ENCODE results near the gene CTSF. TPM values are rescaled to one million over a fixed set of nuclear protein-coding genes. Genes with fewer than 3 reads are reported as not detected.

CTSF gene
- total RNA-seq, 1 experiment from 2014 or later = 4.9 TPM

DNA sequence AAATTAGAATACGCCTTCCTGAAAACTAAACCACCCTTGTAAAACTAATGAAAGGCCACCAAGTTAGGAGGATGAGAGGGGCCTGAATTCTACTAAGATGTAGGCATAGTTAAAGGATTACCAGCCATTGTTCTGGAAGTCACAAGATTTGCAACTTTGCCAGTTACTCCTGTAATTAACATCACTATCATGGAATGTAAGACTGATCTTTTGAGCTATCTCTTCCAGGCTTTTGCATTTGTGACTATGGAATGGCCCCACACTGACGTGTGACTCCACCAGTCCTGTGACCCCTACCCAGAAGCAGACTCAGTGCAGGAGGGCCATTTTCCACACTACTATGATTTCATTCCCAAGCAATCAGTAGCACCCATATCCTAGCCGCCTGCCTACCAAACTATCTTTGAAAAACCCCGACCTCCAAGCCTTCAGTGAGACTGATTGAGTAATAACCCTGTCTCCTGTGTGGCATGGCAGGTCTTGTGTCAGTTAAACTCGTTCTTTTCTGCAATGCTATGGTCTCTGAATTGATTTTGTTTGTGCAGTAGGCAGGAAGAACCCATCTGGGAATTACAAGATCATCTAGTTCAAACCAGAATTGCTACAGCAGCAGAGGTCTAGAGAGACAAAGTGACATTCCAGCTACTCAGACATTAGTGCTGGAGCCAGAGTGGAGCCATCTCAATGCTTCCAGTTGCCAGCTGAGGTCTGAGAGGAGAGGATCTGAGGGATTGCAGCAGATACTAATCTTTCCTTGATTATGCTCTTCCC lies 1.9 kb upstream of the CTSF start:
- TF ChIP-seq ZNF423 (CRISPR knock-in tag; IDR thresholded peaks at IDR 0.05) (no peak), TCF7 (CRISPR knock-in tag; IDR thresholded peaks at IDR 0.05; ENCODE audit: low read depth) (no peak), ZNF317 (CRISPR knock-in tag; IDR thresholded peaks at IDR 0.05; ENCODE audit: borderline replicate concordance, low read depth) (no peak)
- TF ChIP-seq, protein P1, sequence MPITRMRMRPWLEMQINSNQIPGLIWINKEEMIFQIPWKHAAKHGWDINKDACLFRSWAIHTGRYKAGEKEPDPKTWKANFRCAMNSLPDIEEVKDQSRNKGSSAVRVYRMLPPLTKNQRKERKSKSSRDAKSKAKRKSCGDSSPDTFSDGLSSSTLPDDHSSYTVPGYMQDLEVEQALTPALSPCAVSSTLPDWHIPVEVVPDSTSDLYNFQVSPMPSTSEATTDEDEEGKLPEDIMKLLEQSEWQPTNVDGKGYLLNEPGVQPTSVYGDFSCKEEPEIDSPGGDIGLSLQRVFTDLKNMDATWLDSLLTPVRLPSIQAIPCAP (CRISPR knock-in tag; IDR thresholded peaks at IDR 0.05) = no peak
- TF ChIP-seq, protein P2, sequence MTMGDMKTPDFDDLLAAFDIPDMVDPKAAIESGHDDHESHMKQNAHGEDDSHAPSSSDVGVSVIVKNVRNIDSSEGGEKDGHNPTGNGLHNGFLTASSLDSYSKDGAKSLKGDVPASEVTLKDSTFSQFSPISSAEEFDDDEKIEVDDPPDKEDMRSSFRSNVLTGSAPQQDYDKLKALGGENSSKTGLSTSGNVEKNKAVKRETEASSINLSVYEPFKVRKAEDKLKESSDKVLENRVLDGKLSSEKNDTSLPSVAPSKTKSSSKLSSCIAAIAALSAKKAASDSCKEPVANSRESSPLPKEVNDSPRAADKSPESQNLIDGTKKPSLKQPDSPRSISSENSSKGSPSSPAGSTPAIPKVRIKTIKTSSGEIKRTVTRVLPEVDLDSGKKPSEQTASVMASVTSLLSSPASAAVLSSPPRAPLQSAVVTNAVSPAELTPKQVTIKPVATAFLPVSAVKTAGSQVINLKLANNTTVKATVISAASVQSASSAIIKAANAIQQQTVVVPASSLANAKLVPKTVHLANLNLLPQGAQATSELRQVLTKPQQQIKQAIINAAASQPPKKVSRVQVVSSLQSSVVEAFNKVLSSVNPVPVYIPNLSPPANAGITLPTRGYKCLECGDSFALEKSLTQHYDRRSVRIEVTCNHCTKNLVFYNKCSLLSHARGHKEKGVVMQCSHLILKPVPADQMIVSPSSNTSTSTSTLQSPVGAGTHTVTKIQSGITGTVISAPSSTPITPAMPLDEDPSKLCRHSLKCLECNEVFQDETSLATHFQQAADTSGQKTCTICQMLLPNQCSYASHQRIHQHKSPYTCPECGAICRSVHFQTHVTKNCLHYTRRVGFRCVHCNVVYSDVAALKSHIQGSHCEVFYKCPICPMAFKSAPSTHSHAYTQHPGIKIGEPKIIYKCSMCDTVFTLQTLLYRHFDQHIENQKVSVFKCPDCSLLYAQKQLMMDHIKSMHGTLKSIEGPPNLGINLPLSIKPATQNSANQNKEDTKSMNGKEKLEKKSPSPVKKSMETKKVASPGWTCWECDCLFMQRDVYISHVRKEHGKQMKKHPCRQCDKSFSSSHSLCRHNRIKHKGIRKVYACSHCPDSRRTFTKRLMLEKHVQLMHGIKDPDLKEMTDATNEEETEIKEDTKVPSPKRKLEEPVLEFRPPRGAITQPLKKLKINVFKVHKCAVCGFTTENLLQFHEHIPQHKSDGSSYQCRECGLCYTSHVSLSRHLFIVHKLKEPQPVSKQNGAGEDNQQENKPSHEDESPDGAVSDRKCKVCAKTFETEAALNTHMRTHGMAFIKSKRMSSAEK (CRISPR knock-in tag; IDR thresholded peaks at IDR 0.05; ENCODE audit: borderline replicate concordance) = no peak
- Mint-ChIP-seq H3K27me3 (ENCODE audit: low read depth) (peaks cover 28% of the 10 kb centered on the region), H3K36me3 (peaks cover 21% of the 10 kb centered on the region), H3K4me3 (no peak overlapping the region), H3K27ac (peak overlapping the region; percentile 94), H3K4me1 (peaks cover 21% of the 10 kb centered on the region), H3K9me3 (peaks cover 22% of the 10 kb centered on the region)
- CTCF ChIA-PET = interaction anchor here (0.5 to 3.9 kb wide), 6 partner anchors 11 to 841 kb away, joined by 3 to 23 read pairs (median 4); partner anchors contain the start of genes CCDC87, CCS and RBM4B
- ATAC-seq (peak; percentile 70), DNase-seq (ENCODE audit: low spot score) (no peak)
- POLR2A ChIA-PET = no interaction called here

DNA sequence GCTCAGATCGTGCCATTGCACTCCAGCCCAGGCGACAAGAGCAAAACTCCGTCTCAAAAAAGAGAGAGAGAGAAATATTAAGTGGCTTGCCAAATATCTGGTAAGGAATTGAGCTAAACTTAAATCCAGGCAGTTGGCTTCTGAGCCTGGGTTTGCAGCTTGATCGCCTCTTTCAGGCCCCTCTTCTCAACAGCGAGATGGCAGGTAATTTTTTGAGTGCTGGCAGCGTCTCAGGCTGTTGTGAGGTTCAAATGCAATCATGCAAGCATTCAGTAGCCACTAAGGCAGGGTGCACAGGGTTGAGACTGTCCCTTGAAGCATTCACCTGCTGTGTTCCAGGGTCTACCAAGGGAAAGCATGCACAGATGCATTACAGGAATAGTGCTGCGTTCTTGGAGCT lies 670 bp upstream of the CTSF start:
- Mint-ChIP-seq H3K36me3 (peaks cover 9% of the 10 kb centered on the region), H3K4me1 (peaks cover 21% of the 10 kb centered on the region), H3K4me3 (no peak overlapping the region), H3K27ac (peak overlapping the region; percentile 48; the same call in 1 of the 2 replicates), H3K9me3 (peaks cover 10% of the 10 kb centered on the region), H3K27me3 (ENCODE audit: low read depth) (peaks cover 18% of the 10 kb centered on the region)
- ChIA-PET POLR2A (no interaction called here), CTCF (interaction anchor here (1.2 to 3.9 kb wide), 6 partner anchors 10 to 109 kb away, joined by 3 to 23 read pairs (median 5); partner anchors contain the start of genes CCDC87, CCS and RBM4B)
- DNase-seq (ENCODE audit: low spot score) (no peak), ATAC-seq (no peak)
- TF ChIP-seq ZNF219 (CRISPR knock-in tag; IDR thresholded peaks at IDR 0.05; ENCODE audit: borderline replicate concordance) (no peak), MXD4 (CRISPR knock-in tag; IDR thresholded peaks at IDR 0.05; ENCODE audit: borderline replicate concordance) (no peak)

DNA sequence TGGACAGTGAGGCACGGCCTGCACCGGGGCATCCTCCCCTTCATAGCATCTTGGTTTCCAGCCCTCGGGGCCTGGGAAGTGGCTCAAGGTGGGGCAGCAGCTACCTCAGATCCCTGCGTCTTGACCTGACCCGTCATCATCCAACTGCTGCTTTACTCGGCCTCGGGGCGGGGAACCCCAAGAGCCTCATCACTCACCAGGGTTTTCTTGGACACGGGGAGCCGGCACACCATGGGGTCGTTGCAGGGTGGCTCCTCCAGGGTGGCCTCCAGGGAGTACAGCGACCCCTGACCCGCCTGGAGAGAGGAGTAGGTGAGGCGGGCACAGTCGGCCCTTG lies 651 bp downstream of the CTSF start:
- H3K4me1 Mint-ChIP-seq = peaks cover 21% of the 10 kb centered on the region
- 0 out of 2 replicates have a peak, but pooled peaks cover 5% of the 10 kb centered on the region for H3K36me3 Mint-ChIP-seq
- H3K9me3 Mint-ChIP-seq = no peaks in the 10 kb centered on the region; the same call in 1 of the 2 replicates
- peaks cover 15% of the 10 kb centered on the region for H3K27me3 Mint-ChIP-seq (ENCODE audit: low read depth)
- no peak for ATAC-seq
- no peak for DNase-seq (ENCODE audit: low spot score)
- no peak overlapping the region for H3K27ac Mint-ChIP-seq
- H3K4me3 Mint-ChIP-seq = peak overlapping the region; percentile 16; the same call in 1 of the 2 replicates
- CTCF ChIA-PET = interaction anchor here (0.6 to 3.9 kb wide), 3 partner anchors 8 to 110 kb away, joined by 3 to 23 read pairs (median 18); partner anchors contain the start of genes CCDC87, CCS and RBM4B
- POLR2A ChIA-PET = no interaction called here
- TF ChIP-seq JUN (CRISPR knock-in tag; IDR thresholded peaks at IDR 0.05) (no peak), ZNF219 (CRISPR knock-in tag; IDR thresholded peaks at IDR 0.05; ENCODE audit: borderline replicate concordance) (no peak), OVOL2 (CRISPR knock-in tag; IDR thresholded peaks at IDR 0.05; ENCODE audit: borderline replicate concordance) (no peak), EMX1 (CRISPR knock-in tag; IDR thresholded peaks at IDR 0.05) (no peak), SMAD3 (CRISPR knock-in tag; IDR thresholded peaks at IDR 0.05; ENCODE audit: borderline replicate concordance) (no peak), SP1 (CRISPR knock-in tag; conservative IDR thresholded peaks at IDR 0.05) (no peak), ZBTB21 (CRISPR knock-in tag; IDR thresholded peaks at IDR 0.05; ENCODE audit: borderline replicate concordance) (no peak), PRRX2 (CRISPR knock-in tag; IDR thresholded peaks at IDR 0.05) (no peak), NR1H2 (CRISPR knock-in tag; IDR thresholded peaks at IDR 0.05) (no peak), MXD4 (CRISPR knock-in tag; IDR thresholded peaks at IDR 0.05; ENCODE audit: borderline replicate concordance) (no peak)
- TF ChIP-seq, protein P3, sequence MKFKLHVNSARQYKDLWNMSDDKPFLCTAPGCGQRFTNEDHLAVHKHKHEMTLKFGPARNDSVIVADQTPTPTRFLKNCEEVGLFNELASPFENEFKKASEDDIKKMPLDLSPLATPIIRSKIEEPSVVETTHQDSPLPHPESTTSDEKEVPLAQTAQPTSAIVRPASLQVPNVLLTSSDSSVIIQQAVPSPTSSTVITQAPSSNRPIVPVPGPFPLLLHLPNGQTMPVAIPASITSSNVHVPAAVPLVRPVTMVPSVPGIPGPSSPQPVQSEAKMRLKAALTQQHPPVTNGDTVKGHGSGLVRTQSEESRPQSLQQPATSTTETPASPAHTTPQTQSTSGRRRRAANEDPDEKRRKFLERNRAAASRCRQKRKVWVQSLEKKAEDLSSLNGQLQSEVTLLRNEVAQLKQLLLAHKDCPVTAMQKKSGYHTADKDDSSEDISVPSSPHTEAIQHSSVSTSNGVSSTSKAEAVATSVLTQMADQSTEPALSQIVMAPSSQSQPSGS (CRISPR knock-in tag; IDR thresholded peaks at IDR 0.05; ENCODE audit: borderline replicate concordance, low read depth) = no peak
- TF ChIP-seq, protein P4, sequence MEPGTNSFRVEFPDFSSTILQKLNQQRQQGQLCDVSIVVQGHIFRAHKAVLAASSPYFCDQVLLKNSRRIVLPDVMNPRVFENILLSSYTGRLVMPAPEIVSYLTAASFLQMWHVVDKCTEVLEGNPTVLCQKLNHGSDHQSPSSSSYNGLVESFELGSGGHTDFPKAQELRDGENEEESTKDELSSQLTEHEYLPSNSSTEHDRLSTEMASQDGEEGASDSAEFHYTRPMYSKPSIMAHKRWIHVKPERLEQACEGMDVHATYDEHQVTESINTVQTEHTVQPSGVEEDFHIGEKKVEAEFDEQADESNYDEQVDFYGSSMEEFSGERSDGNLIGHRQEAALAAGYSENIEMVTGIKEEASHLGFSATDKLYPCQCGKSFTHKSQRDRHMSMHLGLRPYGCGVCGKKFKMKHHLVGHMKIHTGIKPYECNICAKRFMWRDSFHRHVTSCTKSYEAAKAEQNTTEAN (CRISPR knock-in tag; IDR thresholded peaks at IDR 0.05) = no peak

Data from WTC11 (cell line).